GM10266 (cell line): ENCODE data around the gene REEP2.

Source experiments
- DNase-seq: peaks from one replicate; pipeline ENCODE4 v3.0.0; 2012; ENCODE audit errors: extremely low spot score
- TF ChIP-seq, protein P1 (sequence below): IDR thresholded peaks from 2 replicates; pipeline ENCODE4 v1.5.1; 2012; ENCODE audit warnings: mild to moderate bottlenecking, low read depth; ENCODE audit not compliant: control insufficient read depth, insufficient read depth; ENCODE audit errors: missing control alignments

The REEP2 gene

DNA sequence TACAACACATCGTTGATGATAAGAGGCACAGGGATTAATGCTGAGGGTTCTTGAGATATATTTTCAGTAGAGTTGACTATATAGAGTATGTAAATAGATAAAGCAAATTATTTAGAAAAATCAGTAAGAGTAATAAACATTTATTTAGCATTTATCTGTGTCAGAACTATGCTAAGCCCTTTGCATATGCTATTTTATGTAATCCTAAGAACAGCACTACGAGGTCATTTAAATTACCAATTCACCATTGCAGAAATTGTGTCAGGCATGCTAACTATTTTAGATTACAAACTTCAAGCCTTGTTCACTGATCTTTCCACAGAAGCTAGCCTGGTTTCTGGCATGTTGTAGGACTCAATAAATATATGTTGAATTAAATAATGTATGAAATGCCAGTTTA lies 20.4 kb upstream of the REEP2 start:
- DNase-seq, result no peak
- TF ChIP-seq, protein P1, sequence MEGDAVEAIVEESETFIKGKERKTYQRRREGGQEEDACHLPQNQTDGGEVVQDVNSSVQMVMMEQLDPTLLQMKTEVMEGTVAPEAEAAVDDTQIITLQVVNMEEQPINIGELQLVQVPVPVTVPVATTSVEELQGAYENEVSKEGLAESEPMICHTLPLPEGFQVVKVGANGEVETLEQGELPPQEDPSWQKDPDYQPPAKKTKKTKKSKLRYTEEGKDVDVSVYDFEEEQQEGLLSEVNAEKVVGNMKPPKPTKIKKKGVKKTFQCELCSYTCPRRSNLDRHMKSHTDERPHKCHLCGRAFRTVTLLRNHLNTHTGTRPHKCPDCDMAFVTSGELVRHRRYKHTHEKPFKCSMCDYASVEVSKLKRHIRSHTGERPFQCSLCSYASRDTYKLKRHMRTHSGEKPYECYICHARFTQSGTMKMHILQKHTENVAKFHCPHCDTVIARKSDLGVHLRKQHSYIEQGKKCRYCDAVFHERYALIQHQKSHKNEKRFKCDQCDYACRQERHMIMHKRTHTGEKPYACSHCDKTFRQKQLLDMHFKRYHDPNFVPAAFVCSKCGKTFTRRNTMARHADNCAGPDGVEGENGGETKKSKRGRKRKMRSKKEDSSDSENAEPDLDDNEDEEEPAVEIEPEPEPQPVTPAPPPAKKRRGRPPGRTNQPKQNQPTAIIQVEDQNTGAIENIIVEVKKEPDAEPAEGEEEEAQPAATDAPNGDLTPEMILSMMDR, result no peak

DNA sequence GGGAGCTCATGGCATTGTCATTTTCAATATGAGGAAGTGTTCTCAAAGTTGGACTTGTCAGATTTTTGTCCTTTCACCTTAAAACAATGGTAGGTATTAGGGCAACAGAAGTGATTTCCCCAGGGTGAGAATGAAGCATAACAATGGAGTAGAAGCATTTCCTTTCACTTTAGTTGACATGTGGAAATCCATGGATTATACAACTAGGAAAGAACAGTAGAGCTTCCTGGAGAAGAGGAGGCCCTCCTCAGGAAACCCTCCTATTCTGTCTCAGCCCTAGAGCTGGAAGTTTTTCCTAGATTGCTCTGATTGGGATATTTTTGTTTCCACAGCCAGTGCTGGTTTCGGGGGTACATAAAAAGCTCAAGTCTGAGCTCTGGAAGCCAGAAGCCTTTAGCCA lies 13.8 kb upstream of the REEP2 start:
- DNase-seq, result no peak
- TF ChIP-seq, protein P1, result no peak

DNA sequence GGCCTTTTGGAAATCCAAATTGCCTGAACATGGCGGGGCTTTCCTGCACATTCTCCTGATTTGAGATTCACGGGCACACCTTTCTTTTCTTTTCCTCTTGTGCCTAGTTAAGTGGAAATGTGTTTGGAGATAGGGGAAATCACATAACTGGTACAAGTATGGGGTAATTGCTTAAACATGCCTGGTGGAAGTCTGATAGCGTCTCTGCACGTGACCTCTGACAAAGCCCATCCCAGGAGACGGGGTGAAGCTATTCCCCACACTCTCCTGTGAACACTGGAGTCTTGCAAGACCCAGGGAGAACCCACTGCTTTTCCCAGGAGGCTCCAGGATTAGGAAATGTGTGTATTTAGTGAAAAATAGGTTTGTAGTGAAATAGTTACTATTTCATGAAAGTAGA lies 2.9 kb upstream of the REEP2 start:
- TF ChIP-seq, protein P1, result no peak
- DNase-seq, result no peak

DNA sequence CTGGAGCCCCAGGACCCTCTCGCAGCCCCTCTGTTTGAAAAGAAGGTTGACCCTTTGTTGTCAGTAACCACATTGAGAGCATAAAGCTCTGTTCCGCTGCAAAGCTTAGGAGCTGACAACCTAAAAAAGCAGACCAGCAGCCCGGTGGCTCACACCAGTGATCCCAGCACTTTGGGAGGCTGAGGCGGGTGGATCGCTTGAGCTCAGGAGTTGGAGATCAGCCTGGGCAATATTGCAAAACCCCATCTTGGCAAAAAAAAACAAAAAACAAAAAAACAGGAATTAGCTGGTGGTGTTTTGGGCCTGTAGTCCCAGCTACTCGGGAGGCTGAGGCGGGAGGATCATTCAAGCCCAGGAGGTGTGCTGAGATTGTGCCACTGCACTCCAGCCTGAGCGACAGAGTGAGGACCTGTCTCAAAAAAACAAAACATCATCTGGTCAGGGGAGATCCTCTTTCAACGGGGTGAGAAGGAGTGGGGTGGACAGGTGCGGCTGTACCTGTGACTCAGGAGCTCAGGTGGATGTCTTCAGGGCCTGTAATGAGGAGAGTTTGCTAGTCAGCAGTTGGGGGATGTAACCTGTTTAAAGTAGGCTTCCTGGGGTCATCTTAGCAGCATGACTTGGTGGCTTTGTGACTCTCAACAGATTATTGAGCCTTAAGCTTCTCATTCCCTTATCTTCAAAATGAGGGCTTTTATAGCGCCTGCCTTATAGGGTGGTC lies 694 bp upstream of the REEP2 start:
- no peak for DNase-seq
- TF ChIP-seq, protein P1, result no peak

DNA sequence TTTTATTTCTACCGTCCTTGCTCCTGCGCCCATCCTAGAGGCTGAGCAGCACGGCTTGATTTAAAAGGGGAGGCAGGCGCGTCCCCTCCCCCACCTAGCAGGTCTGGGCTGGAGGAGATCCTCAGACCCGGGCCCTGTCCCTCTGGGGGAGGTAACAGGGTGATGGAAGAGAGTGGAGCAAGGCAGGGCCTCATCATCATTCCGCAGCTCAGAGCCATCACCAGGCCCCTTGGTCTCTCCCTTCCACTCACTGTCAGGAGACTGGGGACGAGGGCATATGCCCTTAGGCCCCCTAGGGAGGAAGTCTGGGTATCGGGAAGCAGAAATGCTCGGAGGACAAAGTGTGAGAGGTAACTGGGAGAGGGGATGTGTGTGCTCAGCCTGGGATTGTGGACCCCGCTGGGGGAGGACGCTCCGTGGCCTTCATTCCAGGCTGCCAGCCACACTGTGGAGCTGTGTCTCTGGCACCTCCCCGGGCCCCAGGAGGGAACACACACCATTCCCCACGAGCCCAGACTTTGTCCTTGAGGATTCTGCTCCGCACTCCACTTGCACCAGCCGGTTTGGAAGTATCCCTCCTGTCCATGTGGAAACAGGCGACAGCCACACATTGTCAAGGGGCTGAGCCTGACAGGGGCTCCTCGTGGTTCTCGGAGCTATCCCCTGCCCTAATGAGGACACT lies 761 bp downstream of the REEP2 start:
- TF ChIP-seq, protein P1, result no peak

DNA sequence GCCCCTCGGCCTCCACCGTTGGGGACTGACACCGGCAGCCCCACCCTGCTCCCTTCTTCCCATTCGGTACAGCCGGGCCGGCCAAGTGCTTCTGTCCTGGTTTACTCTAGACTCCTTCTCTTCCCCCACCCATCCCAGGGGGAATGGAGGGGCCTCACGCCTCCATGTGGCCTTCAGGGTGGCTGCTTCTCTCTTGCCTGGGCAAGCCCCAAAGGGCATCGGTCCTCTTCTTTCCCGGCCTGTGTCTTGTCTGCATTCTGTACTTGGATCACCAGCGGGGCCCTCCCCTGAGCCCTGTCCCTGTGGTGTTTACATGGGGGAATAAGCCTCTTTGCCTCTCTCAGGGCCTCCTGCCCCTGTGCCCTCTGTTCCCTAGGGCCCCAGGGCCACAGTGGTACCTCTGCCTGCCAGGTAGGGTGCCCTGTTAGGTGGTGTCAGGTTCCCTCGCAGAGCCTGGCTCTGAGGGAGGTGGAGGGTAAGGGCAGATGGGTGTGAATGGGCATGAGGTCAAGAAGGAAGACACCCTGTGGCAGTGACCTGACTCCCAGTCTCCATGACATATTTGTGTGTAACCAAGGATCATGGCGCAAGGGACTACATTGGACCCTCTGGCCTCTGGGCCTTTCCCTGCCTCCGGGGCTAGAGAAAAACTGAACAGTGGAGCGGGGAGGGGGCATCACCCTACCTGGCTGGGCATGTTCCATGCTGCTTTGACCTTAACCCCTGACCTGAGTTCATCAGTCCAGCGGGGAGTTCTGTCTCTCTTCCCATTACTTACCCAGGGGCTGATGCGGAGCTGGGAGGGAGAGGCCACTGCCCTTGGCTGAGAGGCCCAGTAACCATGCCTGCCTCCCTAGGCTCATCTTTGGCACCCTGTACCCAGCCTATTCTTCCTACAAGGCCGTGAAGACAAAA lies 1.6 kb downstream of the REEP2 start:
- DNase-seq, result no peak
- TF ChIP-seq, protein P1, result no peak

More for the DNA sequence above, 761 bp downstream of the REEP2 start:
- peak; percentile 60 for DNase-seq
